Kidney (tissue), 14 donors: ENCODE results near the gene PLAC1. TPM values are rescaled to one million over a fixed set of nuclear protein-coding genes. Genes with fewer than 3 reads are reported as not detected.

Experiments used
- DNase-seq, 5 donors: peaks; one replicate each; pipeline ENCODE4 v3.0.0-alpha.2; 2013 to 2020
- FAIRE-seq: peaks from 2 replicates; lab custom pipeline; 2012; peaks lifted over from hg19 to GRCh38; lab: Jason Lieb, UNC
- H3K27ac ChIP-seq, 2 donors: one replicate each; pipeline ENCODE4 v1.7.0; 2013; ENCODE audit warnings: low read depth in 2 of 2, low read length in 2 of 2, inconsistent platforms in 1 of 2
- H3K27me3 ChIP-seq: one replicate; pipeline ENCODE4 v1.7.1; 2013; ENCODE audit warnings: low read length, inconsistent platforms; ENCODE audit not compliant: control insufficient read depth, insufficient read depth
- H3K36me3 ChIP-seq, 3 donors: one replicate each; pipeline versions ENCODE4 v1.7.0 to v1.7.1; 2013; ENCODE audit warnings: low read length in 3 of 3, control low read depth in 1 of 3, inconsistent platforms in 1 of 3; ENCODE audit not compliant: insufficient read depth in 3 of 3, control insufficient read depth in 2 of 3
- H3K4me1 ChIP-seq, 3 donors: one replicate each; pipeline versions ENCODE4 v1.7.0 to v1.7.1; 2013; ENCODE audit warnings: low read length in 3 of 3, inconsistent platforms in 1 of 3, low read depth in 1 of 3; ENCODE audit not compliant: control insufficient read depth in 2 of 3, insufficient read depth in 2 of 3
- H3K4me3 ChIP-seq, 3 donors: one replicate each; pipeline versions ENCODE4 v1.7.0 to v1.8.1; 2013; ENCODE audit warnings: low read length in 3 of 3, control low read depth in 1 of 3, inconsistent platforms in 1 of 3
- H3K9ac ChIP-seq, 3 donors: one replicate each; pipeline versions ENCODE4 v1.7.0 to v1.7.1; 2013; ENCODE audit warnings: low read length in 3 of 3, control low read depth in 1 of 3, inconsistent platforms in 1 of 3
- H3K9me3 ChIP-seq, 3 donors: one replicate each; pipeline versions ENCODE4 v1.7.0 to v1.7.1; 2013; ENCODE audit warnings: low read length in 3 of 3, control low read depth in 1 of 3, inconsistent platforms in 1 of 3; ENCODE audit not compliant: control insufficient read depth in 2 of 3, insufficient read depth in 1 of 3
- intact Hi-C: fragments of 100-400 bp; cut with DNase I; formaldehyde crosslinking; loops from one replicate; pipeline ENCODE4 v1.11.1; 2022
- polyA plus RNA-seq: library from polyadenylated mRNA; stranded (reverse); fragments of 350-450 nt; fragmentation: Illumina TruSeq; extraction: RNeasy Lipid Tissue Mini Kit (QIAGEN cat#74804); gene quantifications from one replicate; pipeline ENCODE4 v1.2.3, GENCODE V29; 2014; ENCODE audit warnings: low read depth, low replicate concordance; ENCODE audit not compliant: insufficient read depth
- total RNA-seq: library from RNA; stranded (reverse); fragmentation: NEBNext Ultra II Directional; extraction: Animal tissue kit (Norgen Biotek cat#: 25700); gene quantifications from one replicate; pipeline ENCODE4 v1.2.1, GENCODE V29; 2021
- TF ChIP-seq, protein P1 (sequence below): IDR thresholded peaks from 3 replicates; pipeline ENCODE4 v1.5.1; 2012; ENCODE audit warnings: mild to moderate bottlenecking, moderate library complexity, borderline replicate concordance; ENCODE audit not compliant: insufficient read depth; ENCODE audit errors: extremely low read depth
- donor health status: control.
- donor health status: control.
- donor health status: control.
- donor health status: control.
- donor health status: control.
- donor health status: DM: yes; HTN: yes; CAD: no.
- donor health status: Normal renal cell carcinoma (clear cell type).

Gene PLAC1
- total and polyA plus RNA-seq, 2 donors from 2014 or later, result not detected

GRCh38 chrX:134543288-134543687, 115.0 kb downstream of the PLAC1 start:
- Histone ChIP-seq H3K27me3 (peaks cover 3% of the 10 kb centered on the region), H3K9me3 (no peaks in the 10 kb centered on the region), H3K4me3 (no peak overlapping the region), H3K9ac (no peak overlapping the region), H3K27ac (no peak overlapping the region), H3K36me3 (no peaks in the 10 kb centered on the region), H3K4me1 (peaks cover 0 to 3% (median 2%) of the 10 kb centered on the region in 3 donors)
- FAIRE-seq, result no peak
- TF ChIP-seq, protein P1, sequence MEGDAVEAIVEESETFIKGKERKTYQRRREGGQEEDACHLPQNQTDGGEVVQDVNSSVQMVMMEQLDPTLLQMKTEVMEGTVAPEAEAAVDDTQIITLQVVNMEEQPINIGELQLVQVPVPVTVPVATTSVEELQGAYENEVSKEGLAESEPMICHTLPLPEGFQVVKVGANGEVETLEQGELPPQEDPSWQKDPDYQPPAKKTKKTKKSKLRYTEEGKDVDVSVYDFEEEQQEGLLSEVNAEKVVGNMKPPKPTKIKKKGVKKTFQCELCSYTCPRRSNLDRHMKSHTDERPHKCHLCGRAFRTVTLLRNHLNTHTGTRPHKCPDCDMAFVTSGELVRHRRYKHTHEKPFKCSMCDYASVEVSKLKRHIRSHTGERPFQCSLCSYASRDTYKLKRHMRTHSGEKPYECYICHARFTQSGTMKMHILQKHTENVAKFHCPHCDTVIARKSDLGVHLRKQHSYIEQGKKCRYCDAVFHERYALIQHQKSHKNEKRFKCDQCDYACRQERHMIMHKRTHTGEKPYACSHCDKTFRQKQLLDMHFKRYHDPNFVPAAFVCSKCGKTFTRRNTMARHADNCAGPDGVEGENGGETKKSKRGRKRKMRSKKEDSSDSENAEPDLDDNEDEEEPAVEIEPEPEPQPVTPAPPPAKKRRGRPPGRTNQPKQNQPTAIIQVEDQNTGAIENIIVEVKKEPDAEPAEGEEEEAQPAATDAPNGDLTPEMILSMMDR, result no peak
- intact Hi-C loops, result no loop called here
- DNase-seq, result no peak

GRCh38 chrX:134542485-134542884, 115.8 kb downstream of the PLAC1 start:
- Histone ChIP-seq H3K9ac (no peak overlapping the region), H3K4me1 (peaks cover 0 to 3% (median 2%) of the 10 kb centered on the region in 3 donors), H3K27me3 (peaks cover 3% of the 10 kb centered on the region), H3K4me3 (no peak overlapping the region), H3K36me3 (no peaks in the 10 kb centered on the region), H3K9me3 (no peaks in the 10 kb centered on the region), H3K27ac (no peak overlapping the region)
- FAIRE-seq, result no peak
- TF ChIP-seq, protein P1, result no peak
- DNase-seq, result peak in 3 of 5 donors; percentile 62 to 88 (median 83)
- intact Hi-C loops, result no loop called here

DNA sequence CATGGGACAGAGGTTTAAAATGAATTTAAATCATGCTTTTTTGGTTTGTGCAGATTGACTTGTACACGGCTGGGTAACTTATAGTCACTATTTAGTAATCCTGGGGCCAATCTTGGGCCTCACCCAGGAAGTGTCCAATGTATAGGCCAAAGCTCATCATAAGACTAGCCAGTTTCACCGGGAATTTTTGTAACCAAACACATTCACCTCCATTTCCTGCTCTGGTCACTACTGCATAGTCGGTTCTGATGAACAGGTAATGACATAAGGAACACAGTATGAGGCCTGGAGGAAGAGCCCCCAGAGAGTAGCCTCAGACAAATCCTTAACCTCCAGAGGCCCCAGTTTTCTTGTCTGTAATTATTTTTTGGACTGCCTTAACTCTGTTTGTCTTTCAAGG, 116.4 kb downstream of the PLAC1 start:
- FAIRE-seq, result no peak
- no peak for DNase-seq
- Histone ChIP-seq H3K27ac (no peak overlapping the region), H3K9ac (no peak overlapping the region), H3K27me3 (peaks cover 3% of the 10 kb centered on the region), H3K36me3 (no peaks in the 10 kb centered on the region), H3K4me3 (no peak overlapping the region), H3K4me1 (peaks cover 0 to 3% (median 2%) of the 10 kb centered on the region in 3 donors), H3K9me3 (no peaks in the 10 kb centered on the region)
- intact Hi-C loops, result no loop called here
- TF ChIP-seq, protein P1, result no peak

DNA sequence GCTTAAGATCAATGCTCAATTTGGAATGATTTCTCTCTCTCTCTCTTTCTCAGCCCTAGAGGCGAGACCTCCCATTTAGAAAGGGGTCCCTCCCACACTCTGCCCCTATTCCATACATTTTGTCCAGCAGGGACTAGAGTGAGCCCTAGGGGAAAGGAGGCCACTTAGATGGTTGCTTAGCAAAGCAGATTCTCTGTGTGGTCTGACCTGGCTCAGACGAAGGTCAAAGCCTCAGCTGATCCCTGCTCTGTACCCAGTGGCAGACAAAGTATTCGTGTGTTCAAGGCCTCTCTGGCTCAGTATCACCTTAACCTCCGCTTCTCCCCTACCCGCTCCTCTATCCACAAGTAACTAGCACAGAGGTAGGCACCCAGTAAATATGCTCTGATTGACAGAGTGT, 120.0 kb downstream of the PLAC1 start:
- TF ChIP-seq, protein P1, result no peak
- Histone ChIP-seq H3K27ac (no peak overlapping the region), H3K36me3 (no peaks in the 10 kb centered on the region), H3K4me1 (peaks cover 0 to under 1% (median 0%) of the 10 kb centered on the region in 3 donors), H3K9me3 (no peaks in the 10 kb centered on the region), H3K4me3 (no peak overlapping the region), H3K9ac (no peak overlapping the region), H3K27me3 (peaks cover 3% of the 10 kb centered on the region)
- DNase-seq (no peak), FAIRE-seq (no peak)
- intact Hi-C loops, result no loop called here
